Measurements from ENCODE around the gene SLC39A7.

SLC39A7 gene

GRCh38 chr6:33197431-33198048 is 3.1 kb upstream of the SLC39A7 start:
- H3K9me3 ChIP-seq (ENCODE audit: control insufficient read depth, low read length), result no peaks in the 10 kb centered on the region
- peaks cover 26% of the 10 kb centered on the region for H3K79me2 ChIP-seq
- H3K4me1 ChIP-seq, result peaks cover 30% of the 10 kb centered on the region
- TF ChIP-seq CTCF (IDR thresholded peaks at IDR 0.05), result peak; percentile 66
- no peaks in the 10 kb centered on the region for H3K36me3 ChIP-seq (ENCODE audit: control insufficient read depth, insufficient read depth, low read length)
- no peak overlapping the region for H3K4me2 ChIP-seq (ENCODE audit: low read length)
- H2AFZ ChIP-seq, result no peak overlapping the region
- no peaks in the 10 kb centered on the region for H3K27me3 ChIP-seq (ENCODE audit: control insufficient read depth, insufficient read depth, low read length)
- H3K4me3 ChIP-seq (ENCODE audit: low read depth, low read length), result no peak overlapping the region
- H3K27ac ChIP-seq, result no peak overlapping the region
- H3K9ac ChIP-seq, result no peak overlapping the region

- H3K9ac ChIP-seq, result no peak overlapping the region
Observed at GRCh38 chr6:33198159-33198852, 2.4 kb upstream of the SLC39A7 start.

GRCh38 chr6:33198853-33199436 is 1.7 kb upstream of the SLC39A7 start:
- peaks cover 22% of the 10 kb centered on the region for H3K4me1 ChIP-seq
- no peaks in the 10 kb centered on the region for H3K27me3 ChIP-seq (ENCODE audit: control insufficient read depth, insufficient read depth, low read length)
- H3K27ac ChIP-seq, result no peak overlapping the region
- peaks cover 36% of the 10 kb centered on the region for H3K79me2 ChIP-seq
- peak overlapping the region; percentile 82 for H3K4me2 ChIP-seq (ENCODE audit: low read length)
- H3K9ac ChIP-seq, result no peak overlapping the region
- H3K36me3 ChIP-seq (ENCODE audit: control insufficient read depth, insufficient read depth, low read length), result no peaks in the 10 kb centered on the region
- TF ChIP-seq CTCF (IDR thresholded peaks at IDR 0.05), result no peak
- H3K4me3 ChIP-seq (ENCODE audit: low read depth, low read length), result peak overlapping the region; percentile 81
- H2AFZ ChIP-seq, result no peak overlapping the region
- no peaks in the 10 kb centered on the region for H3K9me3 ChIP-seq (ENCODE audit: control insufficient read depth, low read length)

More at GRCh38 chr6:33198159-33198852, 2.4 kb upstream of the SLC39A7 start:
- Histone ChIP-seq H3K36me3 (ENCODE audit: control insufficient read depth, insufficient read depth, low read length) (no peaks in the 10 kb centered on the region), H3K79me2 (peaks cover 33% of the 10 kb centered on the region), H3K27ac (no peak overlapping the region), H3K9me3 (ENCODE audit: control insufficient read depth, low read length) (no peaks in the 10 kb centered on the region), H3K4me2 (ENCODE audit: low read length) (no peak overlapping the region), H3K4me3 (ENCODE audit: low read depth, low read length) (no peak overlapping the region), H2AFZ (no peak overlapping the region), H3K4me1 (peaks cover 25% of the 10 kb centered on the region), H3K27me3 (ENCODE audit: control insufficient read depth, insufficient read depth, low read length) (no peaks in the 10 kb centered on the region)
- TF ChIP-seq CTCF (IDR thresholded peaks at IDR 0.05), result no peak

- Histone ChIP-seq H3K9ac (peak overlapping the region; percentile 98), H3K4me2 (ENCODE audit: low read length) (peak overlapping the region; percentile 82), H3K27ac (peak overlapping the region; percentile 100), H3K79me2 (peaks cover 36% of the 10 kb centered on the region), H3K4me3 (ENCODE audit: low read depth, low read length) (peak overlapping the region; percentile 81), H3K36me3 (ENCODE audit: control insufficient read depth, insufficient read depth, low read length) (no peaks in the 10 kb centered on the region), H3K27me3 (ENCODE audit: control insufficient read depth, insufficient read depth, low read length) (no peaks in the 10 kb centered on the region), H3K4me1 (peaks cover 25% of the 10 kb centered on the region), H3K9me3 (ENCODE audit: control insufficient read depth, low read length) (no peaks in the 10 kb centered on the region), H2AFZ (peak overlapping the region; percentile 98)
- TF ChIP-seq CTCF (IDR thresholded peaks at IDR 0.05), result no peak
Observed at GRCh38 chr6:33199687-33200218, 914 bp upstream of the SLC39A7 start.

Measured in parathyroid adenoma (tissue), 2 donors.